ENCODE data around the gene TULP4.

The TULP4 gene

DNA sequence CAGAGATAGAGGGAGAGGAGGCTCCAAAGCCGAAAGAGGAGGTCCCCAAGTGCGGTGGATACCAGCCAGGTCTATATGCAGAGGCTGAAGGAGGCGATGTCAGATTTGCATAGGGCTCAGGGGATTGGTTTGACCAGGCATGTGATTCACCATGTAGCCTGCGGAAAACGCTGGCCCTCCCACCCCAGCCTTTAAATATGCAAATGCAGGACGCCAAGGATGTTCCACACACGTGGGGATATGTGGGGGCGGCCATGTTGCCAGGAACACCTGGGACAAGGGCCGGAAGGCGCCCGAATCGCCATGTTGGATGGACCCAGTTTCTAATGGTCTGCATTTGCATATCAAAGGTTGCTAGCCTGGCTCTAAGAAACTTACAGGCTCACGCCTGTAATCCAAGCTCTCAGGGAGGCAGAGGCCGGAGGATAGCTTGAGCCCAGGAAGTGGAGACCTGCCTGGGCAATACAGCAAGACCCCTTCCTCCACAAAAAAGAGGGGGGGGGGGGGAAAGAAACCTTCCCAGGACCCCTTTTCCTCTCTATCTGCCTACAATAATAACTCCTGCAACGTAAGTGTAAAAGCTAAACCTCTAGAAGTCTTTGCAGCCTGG is 110.5 kb downstream of the TULP4 start:
- Histone ChIP-seq H3K4me3 (ENCODE audit: low read depth in 1 of 2, low read length in 2 of 2) (no peak overlapping the region), H3K9me3 (ENCODE audit: control insufficient read depth in 1 of 2, low read length in 2 of 2) (no peaks in the 10 kb centered on the region), H3K27me3 (ENCODE audit: control insufficient read depth in 1 of 2, insufficient read depth in 2 of 2, low read length in 2 of 2) (no peaks in the 10 kb centered on the region), H3K9ac (ENCODE audit: low read depth in 1 of 2, low read length in 2 of 2) (no peak overlapping the region), H3K36me3 (ENCODE audit: control insufficient read depth in 1 of 2, insufficient read depth in 2 of 2, low read length in 2 of 2) (no peaks in the 10 kb centered on the region), H3K4me1 (ENCODE audit: control insufficient read depth in 1 of 2, insufficient read depth in 2 of 2, low read length in 2 of 2) (no peaks in the 10 kb centered on the region), H3K27ac (ENCODE audit: low read depth, low read length) (no peak overlapping the region)

DNA sequence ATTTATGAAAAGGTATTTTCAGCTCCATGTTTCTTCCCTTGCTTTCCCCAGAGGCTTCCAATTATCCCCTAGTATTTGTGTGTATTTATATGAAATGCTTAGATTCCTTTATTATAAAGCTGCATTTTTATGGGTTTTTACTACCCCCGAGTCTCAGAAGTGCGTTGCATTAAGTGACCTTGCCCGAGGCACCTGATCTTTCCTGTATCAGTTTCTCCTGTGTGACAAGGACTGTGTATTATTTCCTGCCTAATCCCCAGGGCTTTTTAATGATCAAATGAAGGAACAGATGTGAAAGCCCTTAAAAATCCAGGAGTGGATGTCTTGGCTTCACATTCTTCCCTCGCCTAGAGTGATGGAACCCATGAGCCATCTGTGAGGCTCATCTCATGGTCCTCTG is 118.8 kb downstream of the TULP4 start:
- Histone ChIP-seq H3K4me1 (ENCODE audit: control insufficient read depth in 1 of 2, insufficient read depth in 2 of 2, low read length in 2 of 2) (no peaks in the 10 kb centered on the region), H3K9me3 (ENCODE audit: control insufficient read depth in 1 of 2, low read length in 2 of 2) (no peaks in the 10 kb centered on the region), H3K4me3 (ENCODE audit: low read depth in 1 of 2, low read length in 2 of 2) (no peak overlapping the region), H3K27me3 (ENCODE audit: control insufficient read depth in 1 of 2, insufficient read depth in 2 of 2, low read length in 2 of 2) (no peaks in the 10 kb centered on the region), H3K9ac (ENCODE audit: low read depth in 1 of 2, low read length in 2 of 2) (no peak overlapping the region), H3K27ac (ENCODE audit: low read depth, low read length) (no peak overlapping the region), H3K36me3 (ENCODE audit: control insufficient read depth in 1 of 2, insufficient read depth in 2 of 2, low read length in 2 of 2) (peaks cover 0 to 13% of the 10 kb centered on the region in 2 donors)

DNA sequence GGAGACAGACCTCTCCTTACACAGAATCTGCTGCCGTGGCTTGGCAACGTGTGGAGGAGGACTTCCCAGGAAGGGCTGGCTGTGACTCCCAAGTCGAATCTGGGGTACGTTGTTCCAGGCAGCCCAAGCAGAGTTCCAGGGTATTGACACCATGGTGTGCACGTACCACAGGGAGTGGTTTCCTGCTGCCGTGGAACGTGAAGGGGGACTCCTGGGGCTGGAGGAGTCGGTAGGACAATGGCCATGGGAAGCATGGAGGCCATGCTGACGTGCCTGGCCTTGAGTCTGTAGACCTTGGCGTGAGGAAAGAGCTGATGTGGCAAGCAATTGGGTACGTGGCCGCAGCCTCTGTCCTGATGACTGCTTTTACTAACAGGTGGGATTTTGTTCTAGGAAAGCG is 119.3 kb downstream of the TULP4 start:
- Histone ChIP-seq H3K9me3 (ENCODE audit: control insufficient read depth in 1 of 2, low read length in 2 of 2) (no peaks in the 10 kb centered on the region), H3K27ac (ENCODE audit: low read depth, low read length) (no peak overlapping the region), H3K27me3 (ENCODE audit: control insufficient read depth in 1 of 2, insufficient read depth in 2 of 2, low read length in 2 of 2) (no peaks in the 10 kb centered on the region), H3K9ac (ENCODE audit: low read depth in 1 of 2, low read length in 2 of 2) (no peak overlapping the region), H3K4me1 (ENCODE audit: control insufficient read depth in 1 of 2, insufficient read depth in 2 of 2, low read length in 2 of 2) (no peaks in the 10 kb centered on the region), H3K4me3 (ENCODE audit: low read depth in 1 of 2, low read length in 2 of 2) (no peak overlapping the region), H3K36me3 (ENCODE audit: control insufficient read depth in 1 of 2, insufficient read depth in 2 of 2, low read length in 2 of 2) (peaks cover 0 to 13% of the 10 kb centered on the region in 2 donors)

DNA sequence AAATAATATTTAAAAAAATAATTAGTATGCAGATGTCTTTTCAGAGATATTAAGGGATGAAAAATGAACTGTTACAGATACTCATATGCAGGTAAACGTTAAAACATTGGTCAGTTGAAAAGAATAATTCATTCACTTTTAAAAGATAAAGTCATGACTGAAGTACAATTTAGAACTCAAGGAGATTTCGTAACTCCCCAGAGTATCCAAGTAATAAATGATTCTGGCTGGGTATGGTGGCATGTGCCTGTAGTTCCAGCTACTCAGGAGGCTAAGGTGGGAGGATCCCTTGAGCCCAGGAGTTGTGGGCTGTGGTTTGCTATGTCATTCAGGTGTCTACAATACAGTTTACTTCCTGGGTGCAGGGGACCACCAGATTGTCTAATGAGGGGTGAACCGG is 125.3 kb downstream of the TULP4 start:
- no peaks in the 10 kb centered on the region for H3K9me3 ChIP-seq (ENCODE audit: control insufficient read depth in 1 of 2, low read length in 2 of 2)
- no peaks in the 10 kb centered on the region for H3K4me1 ChIP-seq (ENCODE audit: control insufficient read depth in 1 of 2, insufficient read depth in 2 of 2, low read length in 2 of 2)
- no peak overlapping the region for H3K4me3 ChIP-seq (ENCODE audit: low read depth in 1 of 2, low read length in 2 of 2)

DNA sequence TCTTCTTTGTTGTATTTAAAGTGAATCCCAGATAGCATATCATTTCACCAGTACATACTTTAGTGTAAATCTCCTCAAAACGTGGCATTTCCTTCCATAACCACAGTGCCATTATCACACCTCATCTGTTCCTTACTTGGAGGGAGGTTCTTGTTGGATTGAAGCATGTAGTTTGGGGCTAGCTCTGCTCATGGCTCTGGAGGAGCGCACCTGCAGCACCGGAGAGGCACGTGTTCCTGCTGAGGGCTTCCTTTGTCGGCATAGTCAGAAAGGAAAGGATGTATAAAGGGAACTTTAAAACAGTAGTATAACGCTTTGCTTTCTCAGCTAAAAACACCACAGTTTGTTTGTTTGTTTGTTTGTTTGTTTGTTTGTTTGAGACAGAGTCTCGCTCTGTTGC is 126.0 kb downstream of the TULP4 start:
- Histone ChIP-seq H3K27me3 (ENCODE audit: control insufficient read depth in 1 of 2, insufficient read depth in 2 of 2, low read length in 2 of 2) (no peaks in the 10 kb centered on the region), H3K27ac (ENCODE audit: low read depth, low read length) (no peak overlapping the region), H3K36me3 (ENCODE audit: control insufficient read depth in 1 of 2, insufficient read depth in 2 of 2, low read length in 2 of 2) (peaks cover 6% of the 10 kb centered on the region in 2 donors), H3K4me1 (ENCODE audit: control insufficient read depth in 1 of 2, insufficient read depth in 2 of 2, low read length in 2 of 2) (no peaks in the 10 kb centered on the region), H3K9ac (ENCODE audit: low read depth in 1 of 2, low read length in 2 of 2) (no peak overlapping the region), H3K9me3 (ENCODE audit: control insufficient read depth in 1 of 2, low read length in 2 of 2) (no peaks in the 10 kb centered on the region), H3K4me3 (ENCODE audit: low read depth in 1 of 2, low read length in 2 of 2) (no peak overlapping the region)

More for the DNA sequence above, 125.3 kb downstream of the TULP4 start:
- H3K27ac ChIP-seq (ENCODE audit: low read depth, low read length) = no peak overlapping the region
- no peak overlapping the region for H3K9ac ChIP-seq (ENCODE audit: low read depth in 1 of 2, low read length in 2 of 2)
- no peaks in the 10 kb centered on the region for H3K27me3 ChIP-seq (ENCODE audit: control insufficient read depth in 1 of 2, insufficient read depth in 2 of 2, low read length in 2 of 2)
- H3K36me3 ChIP-seq (ENCODE audit: control insufficient read depth in 1 of 2, insufficient read depth in 2 of 2, low read length in 2 of 2) = peaks cover 6% of the 10 kb centered on the region in 2 donors

DNA sequence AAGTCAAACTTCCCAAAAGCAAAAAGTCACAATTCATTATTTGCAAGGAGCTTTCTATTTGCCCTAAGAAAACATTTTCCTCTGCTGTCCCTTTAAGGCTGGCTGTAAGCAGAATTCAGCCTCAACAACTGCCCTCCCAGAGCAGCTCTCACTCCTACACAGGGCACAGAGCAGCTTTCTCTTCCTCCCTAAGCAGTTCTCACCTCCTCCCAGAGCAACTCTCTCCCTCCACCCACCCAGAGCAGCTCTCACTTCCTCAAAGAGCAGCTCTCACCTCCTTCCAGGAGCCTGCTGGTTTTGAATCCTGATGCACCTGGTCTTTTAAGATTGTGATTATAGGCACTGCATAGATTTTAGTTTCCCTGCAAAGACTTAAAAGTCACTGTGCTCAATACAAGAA is 127.0 kb downstream of the TULP4 start:
- H3K9ac ChIP-seq (ENCODE audit: low read depth in 1 of 2, low read length in 2 of 2) = no peak overlapping the region
- peaks cover 6% of the 10 kb centered on the region in 2 donors for H3K36me3 ChIP-seq (ENCODE audit: control insufficient read depth in 1 of 2, insufficient read depth in 2 of 2, low read length in 2 of 2)
- no peak overlapping the region for H3K27ac ChIP-seq (ENCODE audit: low read depth, low read length)
- no peak overlapping the region for H3K4me3 ChIP-seq (ENCODE audit: low read depth in 1 of 2, low read length in 2 of 2)
- no peaks in the 10 kb centered on the region for H3K4me1 ChIP-seq (ENCODE audit: control insufficient read depth in 1 of 2, insufficient read depth in 2 of 2, low read length in 2 of 2)
- no peaks in the 10 kb centered on the region for H3K27me3 ChIP-seq (ENCODE audit: control insufficient read depth in 1 of 2, insufficient read depth in 2 of 2, low read length in 2 of 2)
- no peaks in the 10 kb centered on the region for H3K9me3 ChIP-seq (ENCODE audit: control insufficient read depth in 1 of 2, low read length in 2 of 2)

DNA sequence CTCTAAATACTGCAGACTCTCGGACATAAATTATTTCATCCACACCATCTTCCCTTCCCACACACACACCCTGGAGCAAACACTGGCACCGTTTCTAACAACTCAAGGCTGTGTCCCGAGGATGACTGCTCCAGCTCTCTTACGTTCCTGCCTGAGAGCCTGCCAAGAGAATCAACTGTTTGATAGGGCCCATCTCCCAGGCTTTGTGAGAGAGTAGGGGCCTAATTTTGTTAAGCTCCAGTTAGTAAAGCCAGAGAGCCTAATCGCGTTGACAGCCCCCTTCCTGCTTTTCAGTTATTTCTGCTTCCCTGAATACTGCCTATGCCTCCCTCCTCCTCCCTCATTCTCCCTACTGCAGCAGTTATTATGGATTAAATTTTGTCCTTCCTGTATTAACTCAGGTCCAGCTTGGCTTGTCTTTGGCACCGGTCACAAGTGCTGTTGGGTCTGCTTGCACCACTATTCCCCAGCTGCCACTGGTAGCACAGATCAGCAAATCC is 129.5 kb downstream of the TULP4 start:
- Histone ChIP-seq H3K9me3 (ENCODE audit: control insufficient read depth in 1 of 2, low read length in 2 of 2) (no peaks in the 10 kb centered on the region), H3K4me1 (ENCODE audit: control insufficient read depth in 1 of 2, insufficient read depth in 2 of 2, low read length in 2 of 2) (no peaks in the 10 kb centered on the region), H3K27ac (ENCODE audit: low read depth, low read length) (no peak overlapping the region), H3K27me3 (ENCODE audit: control insufficient read depth in 1 of 2, insufficient read depth in 2 of 2, low read length in 2 of 2) (no peaks in the 10 kb centered on the region), H3K36me3 (ENCODE audit: control insufficient read depth in 1 of 2, insufficient read depth in 2 of 2, low read length in 2 of 2) (peaks cover 5 to 6% of the 10 kb centered on the region in 2 donors), H3K4me3 (ENCODE audit: low read depth in 1 of 2, low read length in 2 of 2) (no peak overlapping the region), H3K9ac (ENCODE audit: low read depth in 1 of 2, low read length in 2 of 2) (no peak overlapping the region)

DNA sequence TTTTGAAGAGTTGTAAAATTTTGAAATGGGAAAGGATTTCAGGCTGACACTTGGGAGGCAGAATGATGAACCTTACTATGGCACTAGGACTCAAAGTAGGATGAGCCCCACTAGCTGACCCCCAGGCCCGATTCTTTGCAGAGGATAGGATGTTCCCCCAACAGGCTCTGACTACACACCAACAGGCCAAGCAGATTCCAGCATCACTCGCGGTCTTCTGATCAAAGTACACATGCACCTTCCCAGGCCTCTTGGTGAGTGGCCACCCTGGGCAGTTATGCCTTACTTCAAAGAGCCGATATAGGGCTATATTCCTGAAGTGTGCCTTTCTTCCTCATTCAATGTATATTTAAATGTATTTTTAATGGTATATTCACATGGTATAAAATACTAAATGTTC is 130.0 kb downstream of the TULP4 start:
- no peaks in the 10 kb centered on the region for H3K27me3 ChIP-seq (ENCODE audit: control insufficient read depth in 1 of 2, insufficient read depth in 2 of 2, low read length in 2 of 2)
- H3K9ac ChIP-seq (ENCODE audit: low read depth in 1 of 2, low read length in 2 of 2) = no peak overlapping the region
- peaks cover 5 to 6% of the 10 kb centered on the region in 2 donors for H3K36me3 ChIP-seq (ENCODE audit: control insufficient read depth in 1 of 2, insufficient read depth in 2 of 2, low read length in 2 of 2)
- no peak overlapping the region for H3K27ac ChIP-seq (ENCODE audit: low read depth, low read length)
- no peak overlapping the region for H3K4me3 ChIP-seq (ENCODE audit: low read depth in 1 of 2, low read length in 2 of 2)
- H3K4me1 ChIP-seq (ENCODE audit: control insufficient read depth in 1 of 2, insufficient read depth in 2 of 2, low read length in 2 of 2) = no peaks in the 10 kb centered on the region
- no peaks in the 10 kb centered on the region for H3K9me3 ChIP-seq (ENCODE audit: control insufficient read depth in 1 of 2, low read length in 2 of 2)

DNA sequence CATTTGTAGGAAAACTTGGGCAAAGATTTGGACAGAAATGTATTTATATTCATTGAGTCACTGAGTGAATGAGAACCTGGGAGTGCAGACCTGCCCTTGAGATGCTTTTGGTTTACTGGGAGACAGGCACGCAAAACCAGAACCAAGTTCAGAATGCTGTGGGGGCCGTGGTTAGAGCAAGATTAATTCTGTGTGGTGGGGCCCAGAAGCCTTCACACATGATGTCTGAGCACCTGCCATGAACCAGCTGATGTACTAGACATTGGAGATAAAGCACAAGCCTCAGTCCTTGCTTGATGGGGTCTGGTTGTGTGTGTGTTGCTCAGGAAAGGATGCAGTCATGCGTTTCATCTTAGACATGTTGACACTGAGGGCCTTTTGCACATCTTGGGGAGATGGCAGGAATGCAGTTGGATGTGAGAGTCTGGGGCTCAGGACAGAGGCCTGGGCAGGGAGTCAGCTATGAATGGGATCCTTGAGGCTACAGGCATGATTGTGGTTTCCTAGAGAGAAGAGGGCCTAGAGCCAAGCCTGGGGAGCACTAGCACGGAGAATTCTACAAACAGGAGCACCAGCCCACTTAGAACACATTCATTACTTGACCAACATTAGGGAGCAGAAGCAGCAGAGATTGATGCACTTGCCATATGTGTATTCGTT is 133.3 kb downstream of the TULP4 start:
- no peaks in the 10 kb centered on the region for H3K4me1 ChIP-seq (ENCODE audit: control insufficient read depth in 1 of 2, insufficient read depth in 2 of 2, low read length in 2 of 2)
- no peaks in the 10 kb centered on the region for H3K9me3 ChIP-seq (ENCODE audit: control insufficient read depth in 1 of 2, low read length in 2 of 2)
- H3K27me3 ChIP-seq (ENCODE audit: control insufficient read depth in 1 of 2, insufficient read depth in 2 of 2, low read length in 2 of 2) = no peaks in the 10 kb centered on the region
- no peak overlapping the region for H3K9ac ChIP-seq (ENCODE audit: low read depth in 1 of 2, low read length in 2 of 2)
- peaks cover 6 to 15% of the 10 kb centered on the region in 2 donors for H3K36me3 ChIP-seq (ENCODE audit: control insufficient read depth in 1 of 2, insufficient read depth in 2 of 2, low read length in 2 of 2)
- no peak overlapping the region for H3K27ac ChIP-seq (ENCODE audit: low read depth, low read length)
- H3K4me3 ChIP-seq (ENCODE audit: low read depth in 1 of 2, low read length in 2 of 2) = no peak overlapping the region

DNA sequence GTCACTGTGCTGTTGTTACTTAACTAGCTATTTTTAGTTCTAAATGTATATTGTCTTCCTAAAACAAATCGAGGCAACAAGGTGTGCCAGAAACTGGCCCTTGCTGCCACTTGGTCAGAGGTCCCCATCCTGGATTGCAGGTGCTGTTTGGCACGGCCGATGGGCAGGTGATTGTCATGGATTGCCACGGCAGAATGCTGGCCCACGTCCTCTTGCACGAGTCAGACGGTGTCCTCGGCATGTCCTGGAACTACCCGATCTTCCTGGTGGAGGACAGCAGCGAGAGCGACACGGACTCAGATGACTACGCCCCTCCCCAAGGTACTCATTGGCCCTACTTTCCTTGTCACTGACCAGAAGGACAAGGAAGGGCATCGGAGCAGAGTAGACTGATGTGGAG is 136.6 kb downstream of the TULP4 start:
- H3K4me3 ChIP-seq (ENCODE audit: low read depth in 1 of 2, low read length in 2 of 2) = no peak overlapping the region
- H3K27ac ChIP-seq (ENCODE audit: low read depth, low read length) = no peak overlapping the region
- no peak overlapping the region for H3K9ac ChIP-seq (ENCODE audit: low read depth in 1 of 2, low read length in 2 of 2)
- peaks cover 11 to 30% of the 10 kb centered on the region in 2 donors for H3K36me3 ChIP-seq (ENCODE audit: control insufficient read depth in 1 of 2, insufficient read depth in 2 of 2, low read length in 2 of 2)
- H3K4me1 ChIP-seq (ENCODE audit: control insufficient read depth in 1 of 2, insufficient read depth in 2 of 2, low read length in 2 of 2) = no peaks in the 10 kb centered on the region
- no peaks in the 10 kb centered on the region for H3K9me3 ChIP-seq (ENCODE audit: control insufficient read depth in 1 of 2, low read length in 2 of 2)
- H3K27me3 ChIP-seq (ENCODE audit: control insufficient read depth in 1 of 2, insufficient read depth in 2 of 2, low read length in 2 of 2) = no peaks in the 10 kb centered on the region
